ENCODE data around the gene HDLBP.

The HDLBP gene

DNA sequence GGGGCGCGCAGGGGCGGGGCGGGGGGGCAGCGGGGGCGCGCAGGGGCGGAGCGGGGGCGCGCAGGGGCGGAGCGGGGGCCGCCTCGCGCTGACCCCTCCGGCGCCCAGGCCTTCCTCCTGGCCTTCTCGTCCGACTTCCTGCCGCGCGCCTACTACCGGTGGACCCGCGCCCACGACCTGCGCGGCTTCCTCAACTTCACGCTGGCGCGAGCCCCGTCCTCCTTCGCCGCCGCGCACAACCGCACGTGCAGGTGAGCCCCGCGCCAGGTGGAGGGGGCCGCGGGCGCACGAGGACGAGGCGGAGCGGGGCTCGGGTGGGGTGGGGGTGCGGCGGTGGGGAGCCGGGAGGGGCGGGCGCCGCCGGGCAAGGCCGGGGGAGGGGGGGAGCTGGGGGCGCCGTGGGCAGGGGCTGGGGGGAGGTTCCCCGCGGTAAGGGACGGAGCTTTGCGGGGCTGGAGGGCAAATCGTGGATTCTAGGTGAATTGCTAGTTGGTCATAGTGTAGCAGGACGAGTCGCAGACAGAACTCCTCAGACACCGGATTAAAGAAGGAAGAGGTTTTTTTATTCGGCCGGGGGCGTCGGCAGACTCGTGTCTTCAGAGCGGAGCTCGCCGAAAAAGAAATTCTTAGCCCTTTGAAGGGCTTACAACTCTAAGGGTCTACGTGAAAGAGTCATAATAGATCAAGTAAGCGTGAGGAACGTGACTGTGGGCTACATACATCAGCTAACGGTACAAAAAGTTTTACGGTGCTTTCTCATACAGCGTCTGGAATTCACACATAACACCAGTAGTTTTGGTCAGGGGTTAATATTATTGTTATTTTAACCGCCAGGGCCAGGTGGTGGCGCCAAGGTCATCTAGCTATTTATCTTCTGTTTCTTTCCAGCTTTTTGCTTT is 97.1 kb downstream of the HDLBP start:
- H3K4me1 Mint-ChIP-seq (ENCODE audit: low read depth) = peaks cover 14% of the 10 kb centered on the region
- no peaks in the 10 kb centered on the region for H3K36me3 Mint-ChIP-seq
- H3K27me3 Mint-ChIP-seq = no peaks in the 10 kb centered on the region
- peak overlapping the region; percentile 88 for H3K4me3 Mint-ChIP-seq
- no peaks in the 10 kb centered on the region for H3K9me3 Mint-ChIP-seq (ENCODE audit: low read depth)
- peak overlapping the region; percentile 35 for H3K27ac Mint-ChIP-seq

DNA sequence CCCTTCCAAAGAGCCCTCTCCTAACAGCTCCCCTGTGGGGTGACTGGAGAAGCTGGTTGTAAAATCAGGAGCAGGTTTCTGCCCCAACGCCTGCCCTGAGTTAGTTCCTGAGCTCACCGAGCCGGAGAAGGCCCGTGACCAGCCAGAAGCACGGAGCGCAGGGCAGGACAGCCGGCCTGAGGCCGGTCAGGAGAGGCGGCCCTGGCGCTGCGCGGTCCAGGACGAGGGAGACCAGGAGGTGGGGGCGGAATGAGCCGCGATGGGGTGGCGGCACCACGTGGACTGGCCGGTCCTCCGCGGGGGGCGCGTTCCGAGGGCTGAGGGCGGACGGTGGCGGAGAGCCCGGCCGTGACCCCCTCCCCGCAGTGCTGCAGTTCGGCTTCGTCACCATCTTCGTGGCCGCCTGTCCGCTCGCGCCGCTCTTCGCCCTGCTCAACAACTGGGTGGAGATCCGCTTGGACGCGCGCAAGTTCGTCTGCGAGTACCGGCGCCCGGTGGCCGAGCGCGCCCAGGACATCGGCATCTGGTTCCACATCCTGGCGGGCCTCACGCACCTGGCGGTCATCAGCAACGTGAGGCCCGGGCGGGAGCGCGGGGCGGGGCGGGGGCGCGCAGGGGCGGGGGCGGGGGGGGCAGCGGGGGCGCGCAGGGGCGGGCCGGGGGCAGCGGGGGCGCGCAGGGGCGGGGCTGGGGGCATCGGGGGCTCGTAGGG is 98.0 kb downstream of the HDLBP start:
- Mint-ChIP-seq H3K9me3 (ENCODE audit: low read depth) (no peaks in the 10 kb centered on the region), H3K27me3 (no peaks in the 10 kb centered on the region), H3K36me3 (no peaks in the 10 kb centered on the region), H3K4me3 (peak overlapping the region; percentile 70), H3K4me1 (ENCODE audit: low read depth) (peaks cover 12% of the 10 kb centered on the region), H3K27ac (no peak overlapping the region)

DNA sequence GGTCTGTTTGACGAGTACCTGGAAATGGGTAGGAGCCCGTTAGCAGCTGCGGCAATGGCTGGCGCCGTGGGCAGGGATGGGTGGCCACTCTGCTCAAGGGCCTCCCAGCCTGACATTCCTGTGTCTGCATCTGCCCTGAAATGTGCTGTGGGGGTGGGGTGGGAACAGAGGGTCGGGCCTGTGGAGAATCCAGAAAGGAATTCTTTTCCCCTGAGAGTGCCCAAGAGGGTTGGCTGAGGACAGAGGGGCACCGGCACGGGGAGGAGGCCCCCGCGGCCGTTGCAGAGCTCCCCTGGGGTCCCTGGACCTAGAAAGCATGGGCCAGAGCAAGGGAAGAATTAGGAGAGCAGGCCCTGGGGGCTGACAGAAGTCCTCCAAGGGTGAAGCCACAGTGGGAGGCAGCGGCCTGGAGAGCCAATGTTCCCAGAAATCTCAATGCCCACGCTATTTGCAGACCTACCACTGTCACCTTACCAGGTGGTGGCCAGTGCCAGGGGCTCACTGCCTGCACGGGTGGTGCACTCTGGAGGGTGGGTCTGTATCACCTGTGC is 99.2 kb downstream of the HDLBP start:
- H3K4me1 Mint-ChIP-seq (ENCODE audit: low read depth) = peaks cover 12% of the 10 kb centered on the region
- peak overlapping the region; percentile 67 for H3K4me3 Mint-ChIP-seq
- H3K27ac Mint-ChIP-seq = no peak overlapping the region
- H3K36me3 Mint-ChIP-seq = no peaks in the 10 kb centered on the region
- H3K27me3 Mint-ChIP-seq = no peaks in the 10 kb centered on the region
- no peaks in the 10 kb centered on the region for H3K9me3 Mint-ChIP-seq (ENCODE audit: low read depth)

DNA sequence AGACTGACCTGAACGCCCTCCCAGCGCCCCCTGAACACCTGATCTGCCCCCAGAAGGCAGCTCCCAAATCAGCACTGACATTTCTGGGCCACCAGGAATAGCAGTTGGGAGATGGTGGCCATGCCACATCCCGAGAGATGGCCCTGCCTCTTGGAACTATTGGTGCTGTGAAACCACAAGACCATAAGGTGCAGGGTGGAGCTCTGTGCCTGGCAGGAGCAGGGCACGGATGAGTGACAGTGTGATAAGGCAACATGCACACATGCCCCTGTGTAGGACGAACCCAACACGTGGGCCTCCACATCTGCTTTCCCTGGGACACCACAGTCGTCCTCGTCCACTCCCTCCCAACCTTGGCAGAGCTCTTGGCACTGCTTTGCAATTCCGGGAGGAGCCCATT is 100.1 kb downstream of the HDLBP start:
- Mint-ChIP-seq H3K27ac (no peak overlapping the region), H3K27me3 (no peaks in the 10 kb centered on the region), H3K4me1 (ENCODE audit: low read depth) (peaks cover 12% of the 10 kb centered on the region), H3K4me3 (no peak overlapping the region), H3K9me3 (ENCODE audit: low read depth) (no peaks in the 10 kb centered on the region), H3K36me3 (no peaks in the 10 kb centered on the region)

GRCh38 chr2:241214766-241215165 is 100.7 kb downstream of the HDLBP start:
- Mint-ChIP-seq H3K9me3 (ENCODE audit: low read depth) (no peaks in the 10 kb centered on the region), H3K4me3 (no peak overlapping the region), H3K27me3 (no peaks in the 10 kb centered on the region), H3K4me1 (ENCODE audit: low read depth) (peaks cover 12% of the 10 kb centered on the region), H3K36me3 (no peaks in the 10 kb centered on the region), H3K27ac (no peak overlapping the region)

DNA sequence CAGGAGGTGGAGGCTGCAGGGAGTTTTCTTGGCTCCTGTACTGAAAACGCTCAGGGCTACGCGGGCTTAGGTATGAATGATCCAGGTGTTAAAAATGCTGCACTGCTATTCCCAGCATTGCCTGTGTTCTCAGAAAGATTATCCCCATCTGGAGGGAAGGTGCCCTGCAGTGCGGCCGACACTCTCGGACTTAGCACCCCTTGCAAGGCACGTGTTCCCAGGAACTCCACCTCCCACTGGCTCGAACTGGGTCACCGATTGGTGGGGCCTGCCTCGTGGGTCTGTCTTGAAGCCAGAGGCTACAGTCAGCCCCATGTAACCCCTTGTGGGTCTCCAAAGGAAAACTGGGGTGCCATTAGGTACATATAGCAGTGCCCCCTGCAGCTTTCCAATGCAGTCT is 101.3 kb downstream of the HDLBP start:
- H3K4me1 Mint-ChIP-seq (ENCODE audit: low read depth) = peaks cover 11% of the 10 kb centered on the region
- H3K4me3 Mint-ChIP-seq = no peak overlapping the region
- no peak overlapping the region for H3K27ac Mint-ChIP-seq
- H3K9me3 Mint-ChIP-seq (ENCODE audit: low read depth) = no peaks in the 10 kb centered on the region
- no peaks in the 10 kb centered on the region for H3K27me3 Mint-ChIP-seq
- H3K36me3 Mint-ChIP-seq = no peaks in the 10 kb centered on the region

DNA sequence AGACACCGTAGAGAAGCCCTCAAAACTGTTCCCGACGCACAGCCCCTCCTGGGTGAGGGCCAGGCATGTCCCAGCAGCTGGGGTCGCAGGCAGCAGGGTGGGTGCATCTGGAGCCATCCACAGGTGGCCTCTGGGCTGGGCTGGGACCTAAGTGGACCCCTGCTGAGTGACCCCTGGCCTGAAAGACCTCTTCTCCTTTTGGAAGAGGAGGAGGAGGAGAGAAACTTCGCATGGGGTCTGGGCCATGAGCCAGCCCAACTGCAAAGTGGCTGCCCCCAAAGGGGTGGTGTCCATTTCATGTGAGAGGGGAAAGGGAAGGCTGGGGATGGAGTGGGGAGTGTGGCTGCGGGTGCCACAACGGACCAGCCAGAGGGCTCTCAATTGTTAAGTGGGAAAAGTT is 101.9 kb downstream of the HDLBP start:
- no peaks in the 10 kb centered on the region for H3K36me3 Mint-ChIP-seq
- peaks cover 4% of the 10 kb centered on the region for H3K4me1 Mint-ChIP-seq (ENCODE audit: low read depth)
- no peak overlapping the region for H3K27ac Mint-ChIP-seq
- H3K9me3 Mint-ChIP-seq (ENCODE audit: low read depth) = no peaks in the 10 kb centered on the region
- no peak overlapping the region for H3K4me3 Mint-ChIP-seq
- H3K27me3 Mint-ChIP-seq = no peaks in the 10 kb centered on the region

DNA sequence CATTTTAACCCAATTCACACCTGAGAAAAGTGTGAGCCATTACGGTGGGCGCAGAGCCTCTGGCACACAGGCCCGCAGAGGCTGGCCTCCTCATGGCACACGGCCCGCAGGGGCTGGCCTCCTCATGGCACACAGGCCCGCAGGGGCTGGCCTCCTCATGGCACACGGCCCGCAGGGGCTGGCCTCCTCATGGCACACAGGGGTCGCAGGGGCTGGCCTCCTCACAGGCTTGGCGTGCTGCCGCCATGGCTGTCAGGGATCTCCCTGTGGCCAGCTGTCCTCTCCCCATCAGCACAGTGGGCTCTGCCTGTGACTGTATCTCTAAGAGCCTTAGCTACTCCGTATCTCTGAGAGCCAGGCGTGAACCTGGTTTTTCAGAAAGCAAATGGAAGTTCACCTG is 102.4 kb downstream of the HDLBP start:
- no peak overlapping the region for H3K4me3 Mint-ChIP-seq
- H3K36me3 Mint-ChIP-seq = no peaks in the 10 kb centered on the region
- no peak overlapping the region for H3K27ac Mint-ChIP-seq
- no peaks in the 10 kb centered on the region for H3K27me3 Mint-ChIP-seq
- H3K9me3 Mint-ChIP-seq (ENCODE audit: low read depth) = no peaks in the 10 kb centered on the region
- peaks cover 2% of the 10 kb centered on the region for H3K4me1 Mint-ChIP-seq (ENCODE audit: low read depth)

DNA sequence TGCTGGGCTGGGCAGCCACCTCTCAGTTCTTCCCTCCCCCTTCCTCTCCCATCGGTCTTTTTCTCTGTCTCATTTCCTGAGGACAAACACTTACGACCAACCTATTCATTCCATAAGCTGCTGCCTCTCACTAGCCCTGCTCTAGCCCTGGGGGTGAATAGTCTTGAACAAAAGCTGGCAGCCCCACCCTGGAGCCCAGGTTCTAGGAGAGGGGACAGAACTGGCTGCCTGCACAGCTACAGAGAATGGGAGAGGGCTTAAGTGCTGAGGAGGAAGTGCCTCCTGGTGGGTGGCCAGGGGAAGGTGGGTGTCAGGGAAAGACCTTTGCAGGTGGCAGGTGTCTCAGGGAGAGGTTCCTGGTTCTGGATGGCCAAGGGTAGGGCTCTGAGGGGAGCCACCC is 104.2 kb downstream of the HDLBP start:
- Mint-ChIP-seq H3K27me3 (no peaks in the 10 kb centered on the region), H3K9me3 (ENCODE audit: low read depth) (no peaks in the 10 kb centered on the region), H3K4me3 (no peak overlapping the region), H3K4me1 (ENCODE audit: low read depth) (no peaks in the 10 kb centered on the region), H3K27ac (no peak overlapping the region), H3K36me3 (no peaks in the 10 kb centered on the region)

- no peaks in the 10 kb centered on the region for H3K4me1 Mint-ChIP-seq (ENCODE audit: low read depth)
- no peaks in the 10 kb centered on the region for H3K27me3 Mint-ChIP-seq
- H3K4me3 Mint-ChIP-seq = no peak overlapping the region
- no peaks in the 10 kb centered on the region for H3K9me3 Mint-ChIP-seq (ENCODE audit: low read depth)
- H3K27ac Mint-ChIP-seq = no peak overlapping the region
- no peaks in the 10 kb centered on the region for H3K36me3 Mint-ChIP-seq
Observed at GRCh38 chr2:241209271-241209670, 106.2 kb downstream of the HDLBP start.

DNA sequence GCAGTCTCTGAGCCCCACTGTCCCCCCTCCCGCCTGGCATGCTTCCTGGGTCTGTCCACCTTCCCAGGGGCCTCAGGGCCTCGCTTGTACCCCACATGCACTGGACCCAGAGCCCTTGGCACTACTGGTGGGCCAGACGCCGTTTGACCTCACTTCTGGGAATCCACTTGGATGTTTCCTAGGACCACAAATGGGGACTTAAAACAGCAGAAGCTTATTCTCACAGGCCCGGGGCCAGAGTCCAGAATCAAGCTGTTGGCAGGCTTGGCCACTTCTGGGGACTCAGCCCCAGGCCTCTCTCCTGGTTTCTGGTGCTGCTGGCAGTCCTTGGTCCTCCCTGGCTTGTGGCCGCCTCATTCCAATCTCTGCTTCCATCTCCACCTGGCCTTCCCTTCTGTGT is 107.4 kb downstream of the HDLBP start:
- H3K4me3 Mint-ChIP-seq = no peak overlapping the region
- H3K36me3 Mint-ChIP-seq = no peaks in the 10 kb centered on the region
- no peak overlapping the region for H3K27ac Mint-ChIP-seq
- H3K4me1 Mint-ChIP-seq (ENCODE audit: low read depth) = no peaks in the 10 kb centered on the region
- no peaks in the 10 kb centered on the region for H3K27me3 Mint-ChIP-seq
- H3K9me3 Mint-ChIP-seq (ENCODE audit: low read depth) = no peaks in the 10 kb centered on the region

GRCh38 chr2:241207641-241208040 is 107.8 kb downstream of the HDLBP start:
- Mint-ChIP-seq H3K27ac (no peak overlapping the region), H3K4me1 (ENCODE audit: low read depth) (no peaks in the 10 kb centered on the region), H3K36me3 (no peaks in the 10 kb centered on the region), H3K9me3 (ENCODE audit: low read depth) (no peaks in the 10 kb centered on the region), H3K27me3 (no peaks in the 10 kb centered on the region), H3K4me3 (no peak overlapping the region)

DNA sequence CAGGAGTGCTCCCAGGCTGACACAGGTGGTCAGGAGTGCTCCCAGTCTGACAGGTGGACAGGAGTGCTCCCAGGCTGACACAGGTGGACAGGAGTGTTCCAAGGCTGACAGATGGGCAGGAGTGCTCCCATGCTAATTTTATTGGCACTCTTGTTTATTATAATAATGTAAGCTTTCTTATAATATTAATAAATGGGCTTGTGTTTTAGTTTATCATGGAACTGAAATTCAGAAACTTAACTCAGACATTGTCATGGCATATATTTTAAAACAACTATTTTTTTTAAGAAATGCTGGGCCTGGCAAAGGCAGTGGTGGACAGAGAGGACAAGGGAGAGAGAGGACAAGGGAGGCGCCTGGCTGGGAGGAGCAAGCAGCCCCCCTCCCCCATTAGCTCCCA is 108.3 kb downstream of the HDLBP start:
- Mint-ChIP-seq H3K4me3 (no peak overlapping the region), H3K36me3 (no peaks in the 10 kb centered on the region), H3K9me3 (ENCODE audit: low read depth) (no peaks in the 10 kb centered on the region), H3K27ac (no peak overlapping the region), H3K4me1 (ENCODE audit: low read depth) (no peaks in the 10 kb centered on the region), H3K27me3 (no peaks in the 10 kb centered on the region)

GRCh38 chr2:241205086-241205485 is 110.4 kb downstream of the HDLBP start:
- Mint-ChIP-seq H3K27ac (no peak overlapping the region), H3K4me1 (ENCODE audit: low read depth) (no peaks in the 10 kb centered on the region), H3K4me3 (no peak overlapping the region), H3K27me3 (no peaks in the 10 kb centered on the region), H3K36me3 (no peaks in the 10 kb centered on the region), H3K9me3 (ENCODE audit: low read depth) (no peaks in the 10 kb centered on the region)

- H3K4me1 Mint-ChIP-seq (ENCODE audit: low read depth) = no peaks in the 10 kb centered on the region
- no peaks in the 10 kb centered on the region for H3K9me3 Mint-ChIP-seq (ENCODE audit: low read depth)
- no peak overlapping the region for H3K27ac Mint-ChIP-seq
- no peak overlapping the region for H3K4me3 Mint-ChIP-seq
- no peaks in the 10 kb centered on the region for H3K27me3 Mint-ChIP-seq
- H3K36me3 Mint-ChIP-seq = no peaks in the 10 kb centered on the region
Observed at GRCh38 chr2:241204490-241204889, 111.0 kb downstream of the HDLBP start.
